OCI-LY1 (cell line): ENCODE measurements around the gene NDUFC1.
A peak's percentile ranks its signal among the peaks of the same experiment; 100 is the strongest.

ENCODE experiments used
- H2AFZ ChIP-seq: fragments of 200-600 bp; sonication (generic), shearing (Covaris generic); 2 replicates; pipeline ENCODE4 v1.6.0; 2014; ENCODE audit warnings: antibody characterized with exemption, mild to moderate bottlenecking, low read length
- H3F3A ChIP-seq: fragments of 200-600 bp; sonication (generic), shearing (Covaris generic); 2 replicates; pipeline ENCODE4 v1.6.0; 2014; ENCODE audit warnings: mild to moderate bottlenecking, antibody characterized with exemption, low read length, moderate library complexity; ENCODE audit not compliant: insufficient read depth
- H3K27ac ChIP-seq: fragments of 200-600 bp; sonication (generic); 2 replicates; pipeline ENCODE4 v1.5.1; 2014; ENCODE audit warnings: low read length, mixed run types, mild to moderate bottlenecking, low read depth; ENCODE audit not compliant: poor library complexity, severe bottlenecking
- H3K27me3 ChIP-seq: fragments of 200-600 bp; sonication (generic); 2 replicates; pipeline ENCODE4 v1.6.0; 2014; ENCODE audit warnings: antibody characterized with exemption, mild to moderate bottlenecking, low read length, moderate library complexity; ENCODE audit not compliant: insufficient read depth
- H3K36me3 ChIP-seq: fragments of 200-600 bp; sonication (generic); 2 replicates; pipeline ENCODE4 v1.6.1; 2014; ENCODE audit warnings: mild to moderate bottlenecking, antibody characterized with exemption, low read length, moderate library complexity, mixed read lengths; ENCODE audit not compliant: insufficient read depth
- H3K4me1 ChIP-seq: fragments of 200-600 bp; sonication (generic); 2 replicates; pipeline ENCODE4 v1.5.1; 2014; ENCODE audit warnings: mild to moderate bottlenecking, low read length, moderate library complexity; ENCODE audit not compliant: insufficient read depth, severe bottlenecking
- H3K4me2 ChIP-seq: fragments of 200-600 bp; sonication (generic), shearing (Covaris generic); 2 replicates; pipeline ENCODE4 v1.6.1; 2014; ENCODE audit warnings: low read length
- H3K4me3 ChIP-seq: fragments of 200-600 bp; sonication (generic); 2 replicates; pipeline ENCODE4 v1.5.1; 2014; ENCODE audit warnings: low read length, low read depth, mild to moderate bottlenecking, mixed read lengths; ENCODE audit not compliant: poor library complexity, severe bottlenecking
- H3K79me2 ChIP-seq: fragments of 200-600 bp; shearing (Covaris generic); 2 replicates; pipeline ENCODE4 v1.6.1; 2016; ENCODE audit warnings: mixed run types, low read length, mixed read lengths; ENCODE audit not compliant: insufficient read depth
- H3K9ac ChIP-seq: fragments of 200-600 bp; sonication (generic), shearing (Covaris generic); 2 replicates; pipeline ENCODE4 v1.6.1; 2014; ENCODE audit warnings: mild to moderate bottlenecking, low read length, mixed read lengths
- H3K9me2 ChIP-seq: fragments of 200-600 bp; sonication (generic), shearing (Covaris generic); 2 replicates; pipeline ENCODE4 v1.6.1; 2014; ENCODE audit warnings: low read depth, mild to moderate bottlenecking, low read length, mixed read lengths
- H3K9me3 ChIP-seq: fragments of 200-600 bp; shearing (Covaris generic); 2 replicates; pipeline ENCODE4 v1.6.1; 2014; ENCODE audit warnings: low read length, mixed read lengths
- H4K20me1 ChIP-seq: fragments of 200-600 bp; sonication (generic), shearing (Covaris generic); 2 replicates; pipeline ENCODE4 v1.6.0; 2016; ENCODE audit warnings: mild to moderate bottlenecking, low read length; ENCODE audit not compliant: insufficient read depth
- EZH2 ChIP-seq: fragments of 200-600 bp; sonication (generic), shearing (Covaris generic); IDR thresholded peaks from 2 replicates; pipeline ENCODE4 v1.8.0; 2017; ENCODE audit warnings: borderline replicate concordance, mixed run types, mild to moderate bottlenecking, antibody characterized with exemption, low read length, moderate library complexity, mixed read lengths
- TF ChIP-seq, protein P1 (sequence below): fragments of 200-600 bp; sonication (generic), shearing (Covaris generic); IDR thresholded peaks from 2 replicates; pipeline ENCODE4 v1.5.1; 2017; ENCODE audit warnings: mild to moderate bottlenecking, antibody characterized with exemption, low read length, moderate library complexity, mixed read lengths

The NDUFC1 gene

GRCh38 chr4:139295942-139296299 is 6.4 kb downstream of the NDUFC1 start:
- Histone ChIP-seq H3K4me3 (peak overlapping the region; percentile 91), H3K27me3 (no peaks in the 10 kb centered on the region), H3K36me3 (peaks cover 31% of the 10 kb centered on the region; the same call in 1 of the 2 replicates), H3K27ac (peak overlapping the region; percentile 66), H3K4me2 (peak overlapping the region; percentile 84), H3K9me3 (no peaks in the 10 kb centered on the region), H3K4me1 (peaks cover 48% of the 10 kb centered on the region), H4K20me1 (no peaks in the 10 kb centered on the region), H3F3A (0 out of 2 replicates have a peak, but pooled peaks cover 5% of the 10 kb centered on the region), H3K79me2 (0 out of 2 replicates have a peak, but pooled peaks cover 8% of the 10 kb centered on the region), H3K9me2 (no peaks in the 10 kb centered on the region), H2AFZ (peak overlapping the region; percentile 85; the same call in 1 of the 2 replicates), H3K9ac (peak overlapping the region; percentile 42; the same call in 1 of the 2 replicates)
- TF ChIP-seq, protein P1, sequence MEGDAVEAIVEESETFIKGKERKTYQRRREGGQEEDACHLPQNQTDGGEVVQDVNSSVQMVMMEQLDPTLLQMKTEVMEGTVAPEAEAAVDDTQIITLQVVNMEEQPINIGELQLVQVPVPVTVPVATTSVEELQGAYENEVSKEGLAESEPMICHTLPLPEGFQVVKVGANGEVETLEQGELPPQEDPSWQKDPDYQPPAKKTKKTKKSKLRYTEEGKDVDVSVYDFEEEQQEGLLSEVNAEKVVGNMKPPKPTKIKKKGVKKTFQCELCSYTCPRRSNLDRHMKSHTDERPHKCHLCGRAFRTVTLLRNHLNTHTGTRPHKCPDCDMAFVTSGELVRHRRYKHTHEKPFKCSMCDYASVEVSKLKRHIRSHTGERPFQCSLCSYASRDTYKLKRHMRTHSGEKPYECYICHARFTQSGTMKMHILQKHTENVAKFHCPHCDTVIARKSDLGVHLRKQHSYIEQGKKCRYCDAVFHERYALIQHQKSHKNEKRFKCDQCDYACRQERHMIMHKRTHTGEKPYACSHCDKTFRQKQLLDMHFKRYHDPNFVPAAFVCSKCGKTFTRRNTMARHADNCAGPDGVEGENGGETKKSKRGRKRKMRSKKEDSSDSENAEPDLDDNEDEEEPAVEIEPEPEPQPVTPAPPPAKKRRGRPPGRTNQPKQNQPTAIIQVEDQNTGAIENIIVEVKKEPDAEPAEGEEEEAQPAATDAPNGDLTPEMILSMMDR: no peak
- TF ChIP-seq EZH2: no peak

- TF ChIP-seq EZH2: no peak
- TF ChIP-seq, protein P1: peak; percentile 91
- H3K27ac ChIP-seq: peak overlapping the region; percentile 66
- H3K9me2 ChIP-seq: no peaks in the 10 kb centered on the region
- H3K36me3 ChIP-seq: peaks cover 32% of the 10 kb centered on the region; the same call in 1 of the 2 replicates
- peak overlapping the region; percentile 91 for H3K4me3 ChIP-seq
- no peaks in the 10 kb centered on the region for H3K9me3 ChIP-seq
- H3K27me3 ChIP-seq: no peaks in the 10 kb centered on the region
- H3K9ac ChIP-seq: peak overlapping the region; percentile 94
- 0 out of 2 replicates have a peak, but pooled peaks cover 6% of the 10 kb centered on the region for H3K79me2 ChIP-seq
- H3K4me2 ChIP-seq: peak overlapping the region; percentile 84
- no peaks in the 10 kb centered on the region for H4K20me1 ChIP-seq
- H3F3A ChIP-seq: 0 out of 2 replicates have a peak, but pooled peaks cover 5% of the 10 kb centered on the region
- peaks cover 43% of the 10 kb centered on the region for H3K4me1 ChIP-seq
- H2AFZ ChIP-seq: peak overlapping the region; percentile 80
Observed at GRCh38 chr4:139295206-139295941, 6.9 kb downstream of the NDUFC1 start.

DNA sequence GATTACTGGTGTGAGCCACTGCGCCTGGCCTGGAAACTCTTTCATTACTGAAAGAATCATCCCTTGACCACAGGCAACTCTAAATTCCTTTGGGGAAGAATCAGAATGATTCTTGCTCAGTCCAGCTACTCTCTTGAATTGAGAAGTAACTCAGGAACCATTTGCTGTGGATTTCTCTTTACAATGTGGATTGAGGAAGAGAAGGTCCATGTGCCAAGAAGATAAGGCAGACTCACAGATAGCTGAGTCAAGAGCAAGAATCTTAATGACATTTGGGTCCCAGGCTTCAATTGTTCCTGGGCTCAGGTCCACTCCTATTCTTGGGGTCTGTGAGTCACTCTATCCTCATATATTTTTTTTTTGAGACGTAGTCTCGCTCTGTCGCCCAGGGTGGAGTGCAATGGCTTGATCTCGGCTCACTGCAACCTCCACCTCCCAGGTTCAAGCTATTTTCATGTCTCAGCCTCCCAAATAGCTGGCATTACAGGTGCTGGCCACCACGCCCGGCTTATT is 16.0 kb downstream of the NDUFC1 start:
- no peaks in the 10 kb centered on the region for H3F3A ChIP-seq
- H3K9me2 ChIP-seq: no peaks in the 10 kb centered on the region
- no peak overlapping the region for H3K27ac ChIP-seq
- H3K9ac ChIP-seq: no peak overlapping the region
- peaks cover 21% of the 10 kb centered on the region for H3K36me3 ChIP-seq
- H2AFZ ChIP-seq: no peak overlapping the region
- H3K9me3 ChIP-seq: no peaks in the 10 kb centered on the region; the same call in 1 of the 2 replicates
- H3K4me2 ChIP-seq: no peak overlapping the region
- no peaks in the 10 kb centered on the region for H3K4me1 ChIP-seq
- H3K79me2 ChIP-seq: no peaks in the 10 kb centered on the region
- H3K27me3 ChIP-seq: no peaks in the 10 kb centered on the region
- no peaks in the 10 kb centered on the region for H4K20me1 ChIP-seq
- TF ChIP-seq EZH2: no peak
- TF ChIP-seq, protein P1: no peak
- no peak overlapping the region for H3K4me3 ChIP-seq
